ENCODE measurements around the gene ARHGEF11. TPM values are rescaled to one million over a fixed set of nuclear protein-coding genes. Genes with fewer than 3 reads are reported as not detected.
A peak's percentile ranks its signal among the peaks of the same experiment; 100 is the strongest.
"Not testable (repeated sequence)": the region's sequence is repeated elsewhere in the genome, so short reads cannot be mapped to it uniquely, and the experiment has no call there.

ARHGEF11 gene, protein sequence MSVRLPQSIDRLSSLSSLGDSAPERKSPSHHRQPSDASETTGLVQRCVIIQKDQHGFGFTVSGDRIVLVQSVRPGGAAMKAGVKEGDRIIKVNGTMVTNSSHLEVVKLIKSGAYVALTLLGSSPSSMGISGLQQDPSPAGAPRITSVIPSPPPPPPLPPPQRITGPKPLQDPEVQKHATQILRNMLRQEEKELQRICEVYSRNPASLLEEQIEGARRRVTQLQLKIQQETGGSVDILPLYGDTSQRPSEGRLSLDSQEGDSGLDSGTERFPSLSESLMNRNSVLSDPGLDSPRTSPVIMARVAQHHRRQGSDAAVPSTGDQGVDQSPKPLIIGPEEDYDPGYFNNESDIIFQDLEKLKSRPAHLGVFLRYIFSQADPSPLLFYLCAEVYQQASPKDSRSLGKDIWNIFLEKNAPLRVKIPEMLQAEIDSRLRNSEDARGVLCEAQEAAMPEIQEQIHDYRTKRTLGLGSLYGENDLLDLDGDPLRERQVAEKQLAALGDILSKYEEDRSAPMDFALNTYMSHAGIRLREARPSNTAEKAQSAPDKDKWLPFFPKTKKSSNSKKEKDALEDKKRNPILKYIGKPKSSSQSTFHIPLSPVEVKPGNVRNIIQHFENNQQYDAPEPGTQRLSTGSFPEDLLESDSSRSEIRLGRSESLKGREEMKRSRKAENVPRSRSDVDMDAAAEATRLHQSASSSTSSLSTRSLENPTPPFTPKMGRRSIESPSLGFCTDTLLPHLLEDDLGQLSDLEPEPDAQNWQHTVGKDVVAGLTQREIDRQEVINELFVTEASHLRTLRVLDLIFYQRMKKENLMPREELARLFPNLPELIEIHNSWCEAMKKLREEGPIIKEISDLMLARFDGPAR (N-terminal part only)
- 10 to 100 TPM; 16.3 to 24.9 (median 20.7) TPM for polyA plus RNA-seq (ENCODE audit: insufficient read length in 10 of 10)
- long read RNA-seq, donor 1, full-length matches to known transcripts, result 1 of 11 reads
- long read RNA-seq, donor 1, partial matches to known transcripts, result 10 of 11 reads
- long read RNA-seq, donor 1, other reads (novel, unspliced or antisense), result 0 of 11 reads
- long read RNA-seq, donor 2, partial matches to known transcripts, result 7 of 7 reads
- long read RNA-seq, donor 2, other reads (novel, unspliced or antisense), result 0 of 7 reads
- long read RNA-seq, donor 3, result 0 reads
- long read RNA-seq, donor 4, result 0 reads
- long read RNA-seq, donor 5, partial matches to known transcripts, result 8 of 8 reads
- long read RNA-seq, donor 5, other reads (novel, unspliced or antisense), result 0 of 8 reads
- long read RNA-seq, donor 6, full-length matches to known transcripts, result 1 of 13 reads
- long read RNA-seq, donor 6, partial matches to known transcripts, result 12 of 13 reads
- long read RNA-seq, donor 6, other reads (novel, unspliced or antisense), result 0 of 13 reads
- long read RNA-seq, donor 7, full-length matches to known transcripts, result 1 of 10 reads
- long read RNA-seq, donor 7, partial matches to known transcripts, result 9 of 10 reads
- long read RNA-seq, donor 7, other reads (novel, unspliced or antisense), result 0 of 10 reads
- long read RNA-seq, donor 8, partial matches to known transcripts, result 6 of 6 reads
- long read RNA-seq, donor 8, other reads (novel, unspliced or antisense), result 0 of 6 reads
- long read RNA-seq, donor 9, result 0 reads

- DNase-seq, result peak; percentile 93 to 97 (median 96)
Measured at GRCh38 chr1:157045250-157046218, at the start of gene ARHGEF11. Gene ARHGEF11 (minus strand): TSS chr1:157045742. CDS start chr1:157044330, 1,412 bp downstream.

GRCh38 chr1:157095091-157095490, 49.5 kb upstream of the ARHGEF11 start:
- DNase-seq, result no peak

DNA sequence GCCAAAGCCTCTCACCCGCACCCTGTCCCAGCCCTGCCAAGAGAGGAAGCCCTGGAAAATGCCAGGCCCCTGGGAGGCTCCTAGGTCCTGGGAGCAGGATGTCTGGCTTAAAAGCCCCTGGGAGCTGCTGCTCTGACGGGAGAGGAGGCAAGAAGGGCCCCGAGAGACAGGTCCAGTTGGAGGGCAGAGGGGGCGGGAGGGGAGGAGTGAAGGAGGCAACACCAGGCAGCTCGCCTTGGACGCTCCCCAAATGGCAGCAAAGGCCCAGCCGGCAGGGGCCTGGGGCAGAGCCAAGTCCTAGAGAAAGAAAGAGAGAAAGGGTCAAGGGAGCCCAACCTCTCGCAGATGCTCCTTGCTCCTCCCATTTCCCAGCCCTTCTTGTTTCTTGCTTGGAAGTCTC, 47.3 kb upstream of the ARHGEF11 start:
- DNase-seq, result peak in 2 of 3 donors; percentile 48 to 59

DNA sequence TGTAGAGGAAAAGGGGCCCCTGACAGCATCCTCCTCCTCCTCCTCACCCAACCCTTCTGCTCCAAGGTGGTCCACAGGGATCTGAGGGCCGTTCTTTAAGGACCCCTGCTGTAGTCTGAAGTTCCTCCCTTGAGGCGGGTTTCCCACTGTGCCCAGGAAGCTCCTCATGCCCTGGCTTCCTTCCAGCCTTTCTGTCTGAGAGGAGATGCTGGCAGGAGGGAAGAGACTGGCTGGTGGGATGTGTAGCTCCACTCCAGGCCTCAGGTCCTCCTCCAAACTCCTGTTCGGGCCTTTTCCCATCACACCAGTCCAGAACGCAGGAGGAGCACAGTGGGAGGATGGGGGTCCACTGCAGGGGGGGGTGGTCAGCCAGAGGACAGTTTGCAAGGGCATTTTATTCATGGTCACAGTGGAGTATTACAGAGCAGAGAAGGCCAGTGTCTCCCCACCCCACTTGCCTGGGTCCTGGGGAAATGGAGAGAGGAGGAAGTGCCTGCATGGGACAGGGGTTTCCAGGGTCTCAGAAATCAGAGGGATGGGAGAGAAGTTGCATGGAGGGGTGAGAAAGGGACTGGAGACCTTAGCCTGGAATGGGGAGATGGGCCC, 46.2 kb upstream of the ARHGEF11 start:
- no peak for DNase-seq

GRCh38 chr1:157091186-157091585, 45.6 kb upstream of the ARHGEF11 start:
- DNase-seq, result no peak

DNA sequence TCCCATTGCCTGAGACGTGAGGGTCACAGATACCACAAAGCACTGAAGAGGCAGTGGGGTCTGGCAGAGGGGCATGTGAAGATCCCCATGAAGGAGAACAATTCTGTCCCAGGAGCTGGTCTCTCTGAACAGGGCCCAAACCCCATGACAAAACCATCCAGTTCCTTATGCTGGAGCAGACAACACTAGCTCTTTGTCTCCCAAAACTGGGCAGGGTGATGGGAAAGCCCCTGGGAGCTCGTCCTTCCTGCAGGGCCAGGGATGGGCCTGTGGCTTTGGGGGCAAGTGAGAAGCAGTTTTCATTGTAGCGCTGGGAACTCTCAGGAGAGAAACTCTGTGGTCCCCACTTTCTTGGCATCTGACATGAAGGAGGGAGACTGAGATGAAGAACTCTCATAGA, 45.2 kb upstream of the ARHGEF11 start:
- no peak for DNase-seq

- peak; percentile 88 to 95 (median 91) for DNase-seq
Measured at GRCh38 chr1:157090196-157090647, 44.7 kb upstream of the ARHGEF11 start.

DNA sequence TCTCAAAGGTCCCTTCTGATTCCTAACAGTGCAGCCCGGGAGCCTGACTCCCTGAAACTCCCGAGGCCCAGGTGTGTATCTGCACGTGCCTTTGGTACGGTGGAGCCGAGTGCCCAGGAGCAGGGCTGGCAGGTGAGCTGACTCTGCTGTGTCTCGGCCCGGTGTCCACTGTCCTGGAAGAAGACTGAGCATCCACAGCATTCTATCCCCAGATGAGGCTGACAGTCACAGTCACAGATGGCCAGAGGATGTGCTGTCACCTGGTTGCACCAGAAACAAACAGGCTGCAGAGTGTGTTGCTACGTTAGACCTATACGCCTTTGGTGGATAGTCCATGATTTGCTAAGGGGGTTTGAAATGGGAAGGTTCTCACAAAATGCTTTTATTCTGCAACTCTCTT, 44.2 kb upstream of the ARHGEF11 start:
- no peak for DNase-seq

DNA sequence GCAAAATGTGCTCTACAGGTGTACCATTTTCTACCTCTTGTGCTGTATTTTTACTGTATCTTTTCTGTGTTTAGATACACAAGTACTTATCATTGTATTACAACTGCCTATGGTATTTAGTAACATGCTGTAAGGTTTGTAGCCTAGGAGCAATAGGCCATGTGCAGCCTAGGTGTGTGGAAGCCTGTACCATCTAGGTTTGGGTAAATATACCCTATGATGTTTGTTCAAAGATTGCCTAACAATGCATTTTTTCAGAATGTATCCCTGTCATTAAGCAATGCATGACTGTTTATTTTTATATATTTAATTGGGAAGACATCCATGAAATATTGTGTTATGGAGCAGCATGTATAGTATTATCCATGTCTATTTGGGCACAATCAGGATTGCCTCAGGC, 43.1 kb upstream of the ARHGEF11 start:
- no peak for DNase-seq

GRCh38 chr1:157087030-157087429, 41.5 kb upstream of the ARHGEF11 start:
- no peak for DNase-seq

- no peak for DNase-seq
Measured at GRCh38 chr1:157086299-157086698, 40.8 kb upstream of the ARHGEF11 start.

DNA sequence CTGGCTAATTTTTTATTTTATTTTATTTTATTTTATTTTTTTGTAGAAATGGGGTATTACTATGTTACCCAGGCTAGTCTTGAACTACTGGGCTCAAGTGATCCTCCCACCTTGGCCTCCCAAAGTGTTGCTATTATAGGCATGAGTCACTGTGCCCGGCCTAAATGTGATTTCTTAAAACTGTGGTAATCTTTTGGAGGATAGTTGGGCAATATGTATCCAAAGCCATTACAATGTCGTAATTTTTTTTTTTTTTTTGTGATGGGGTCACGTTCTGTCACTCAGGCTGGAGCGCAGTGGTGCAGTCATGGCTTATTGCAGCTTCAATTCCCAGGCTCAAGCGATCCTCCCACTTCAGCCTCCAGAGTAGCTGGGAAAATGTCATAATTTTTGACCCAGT, 39.9 kb upstream of the ARHGEF11 start:
- no peak for DNase-seq

GRCh38 chr1:157084720-157085119, 39.2 kb upstream of the ARHGEF11 start:
- DNase-seq, result no peak

- DNase-seq, result no peak
Measured at GRCh38 chr1:157081707-157082106, 36.2 kb upstream of the ARHGEF11 start.

DNA sequence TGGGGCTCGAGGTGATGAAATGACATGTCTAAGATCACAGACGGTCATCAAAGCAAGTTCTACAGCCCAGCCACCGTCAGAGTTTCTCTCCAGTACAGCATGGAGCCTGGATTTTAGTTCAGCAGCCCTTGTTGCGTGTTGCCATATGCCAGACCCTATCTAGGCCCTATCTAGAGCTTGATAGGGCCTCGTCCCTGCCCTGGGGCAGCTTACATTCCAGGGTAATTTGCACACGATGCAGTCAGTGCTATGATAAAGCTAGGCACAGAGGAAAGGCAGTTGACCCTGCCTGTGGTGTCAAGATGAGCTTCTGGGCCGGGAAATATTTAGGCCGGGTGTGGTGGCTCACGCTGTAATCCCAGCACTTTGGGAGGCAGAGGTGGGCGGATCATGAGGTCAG, 35.2 kb upstream of the ARHGEF11 start:
- no peak for DNase-seq

DNA sequence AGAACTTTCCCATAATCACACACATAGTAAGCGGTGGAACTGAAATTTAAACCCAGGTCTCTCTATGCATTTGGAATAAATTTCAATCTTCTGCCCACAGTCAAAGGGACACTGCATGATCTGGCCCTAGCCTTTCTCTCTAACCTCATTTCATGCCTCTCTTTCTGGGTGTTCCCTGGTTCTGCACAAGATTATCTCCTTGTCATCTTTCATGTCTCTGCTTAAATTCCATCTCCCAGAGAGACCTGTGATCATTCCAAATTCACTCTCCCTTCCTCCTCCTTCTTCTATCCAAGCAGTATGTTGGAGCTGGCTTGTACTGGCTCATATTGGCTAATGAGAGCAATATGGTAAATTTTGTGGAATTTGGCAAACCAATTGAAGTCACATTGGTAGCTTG, 31.9 kb upstream of the ARHGEF11 start:
- no peak for DNase-seq

DNA sequence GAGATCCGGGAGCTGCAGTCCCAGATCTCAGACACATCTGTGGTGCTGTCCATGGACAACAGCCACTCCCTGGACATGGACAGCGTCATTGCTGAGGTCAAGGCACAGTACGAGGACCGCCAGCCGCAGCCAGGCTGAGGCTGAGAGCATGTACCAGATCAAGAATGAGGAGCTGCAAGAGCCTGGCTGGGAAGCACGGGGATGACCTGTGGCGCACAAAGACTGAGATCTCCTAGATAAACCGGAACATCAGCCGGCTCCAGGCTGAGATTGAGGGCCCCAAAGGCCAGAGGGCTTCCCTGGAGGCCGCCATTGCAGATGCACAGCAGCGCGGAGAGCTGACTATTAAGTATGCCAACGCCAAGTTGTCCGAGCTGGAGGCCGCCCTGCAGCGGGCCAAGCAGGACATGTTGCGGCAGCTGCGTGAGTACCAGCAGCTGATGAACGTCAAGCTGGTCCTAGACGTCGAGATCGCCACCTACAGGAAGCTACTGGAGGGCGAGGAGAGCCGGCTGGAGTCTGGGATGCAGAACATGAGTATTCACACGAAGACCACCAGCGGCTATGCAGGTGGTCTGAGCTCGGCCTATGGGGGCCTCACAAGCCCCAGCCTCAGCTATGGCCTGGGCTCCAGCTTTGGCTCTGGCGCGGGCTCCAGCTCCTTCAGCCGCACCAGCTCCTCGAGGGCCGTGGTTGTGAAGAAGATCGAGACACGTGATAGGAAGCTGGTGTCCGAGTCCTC, 28.6 kb upstream of the ARHGEF11 start:
- DNase-seq, result peak; percentile 55 to 82 (median 63)

DNA sequence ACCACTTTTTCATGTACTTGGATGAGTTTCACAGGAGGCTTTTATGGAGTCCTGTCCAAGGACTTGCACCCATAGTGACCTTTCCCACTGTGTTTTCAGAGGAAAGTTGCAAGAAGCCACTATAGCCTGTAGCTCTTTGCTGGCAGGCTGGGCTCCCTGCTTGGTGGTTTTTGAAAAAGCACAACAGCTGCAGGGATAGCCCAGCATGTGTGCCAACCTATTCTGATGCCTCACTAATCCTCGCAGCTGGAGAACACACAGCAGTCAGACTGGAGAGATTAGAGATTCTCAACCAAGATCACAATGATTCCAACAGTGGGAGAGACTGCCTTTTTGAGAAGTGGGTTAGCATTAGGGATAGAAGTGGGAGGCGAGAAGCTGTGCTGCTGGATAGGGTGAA, 24.1 kb upstream of the ARHGEF11 start:
- DNase-seq, result peak; percentile 41 to 69 (median 54)

DNA sequence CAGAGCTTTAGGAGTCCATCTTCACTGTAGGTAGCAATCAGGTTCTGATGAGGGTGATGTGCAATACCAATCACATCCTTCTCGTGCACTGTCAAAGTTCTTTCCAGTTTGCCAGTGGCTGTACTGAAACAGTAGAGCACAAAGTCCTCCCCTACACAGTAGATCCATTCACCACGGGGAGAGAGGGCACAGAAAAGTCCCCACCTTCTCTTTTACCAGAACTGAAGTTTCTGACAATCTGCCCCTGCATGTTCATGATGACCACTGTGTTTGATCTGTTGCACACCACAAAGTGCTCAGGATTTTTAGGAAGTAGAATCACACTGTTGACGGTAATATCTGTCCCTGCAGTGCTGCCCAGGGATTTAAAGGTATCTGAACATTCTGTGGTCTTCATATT, 13.7 kb upstream of the ARHGEF11 start:
- DNase-seq, result not testable (repeated sequence)
